ENCODE results near the gene MDP1.
A peak's percentile ranks its signal among the peaks of the same experiment; 100 is the strongest.

MDP1 gene

DNA sequence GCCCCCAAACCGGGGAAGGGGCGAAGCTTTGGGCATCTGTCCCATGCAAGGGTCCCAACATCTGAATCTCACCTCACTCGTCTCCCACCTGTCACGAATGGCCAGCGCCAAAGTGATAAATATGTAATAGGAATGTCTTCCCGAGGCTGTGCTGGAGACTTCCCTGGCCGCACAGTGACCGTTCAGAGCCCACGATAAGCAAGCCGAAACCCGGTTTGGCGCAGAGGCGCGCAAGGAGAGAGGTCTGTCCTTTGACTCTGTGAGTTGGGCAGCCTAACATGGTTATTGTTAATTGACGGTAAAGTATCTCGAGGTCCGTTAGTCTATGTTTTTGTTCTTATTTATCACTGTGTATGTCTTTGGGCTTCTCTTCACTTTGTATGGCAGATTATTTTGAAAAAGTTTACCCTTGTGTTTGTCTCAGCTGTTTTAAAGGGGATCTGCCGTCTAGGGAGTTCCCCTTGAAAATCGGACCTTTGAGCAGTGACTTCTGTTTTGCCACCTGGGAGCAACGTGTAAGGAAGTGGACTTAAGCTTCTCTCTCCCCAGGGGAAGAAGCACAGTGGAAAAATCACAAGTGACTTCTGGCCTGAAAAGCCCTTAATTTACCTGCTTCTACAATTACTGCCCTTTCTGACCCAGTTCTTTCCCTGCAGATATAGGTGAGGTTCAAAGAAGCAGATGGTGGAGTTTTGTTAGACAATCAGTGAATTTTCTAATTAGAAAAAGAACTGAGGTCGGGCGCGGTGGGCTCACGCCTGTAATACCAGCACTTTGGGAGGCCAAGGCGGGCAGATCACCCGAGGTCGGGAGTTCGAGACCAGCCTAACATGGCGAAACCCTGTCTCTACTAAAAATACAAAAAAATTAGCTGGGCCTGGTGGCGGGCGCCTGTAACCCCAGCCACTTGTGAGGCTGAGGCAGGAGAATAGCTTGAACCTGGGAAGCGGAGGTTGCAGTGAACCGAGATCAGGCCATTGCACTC is 19.5 kb downstream of the MDP1 start:
- peak; percentile 37 for DNase-seq

DNA sequence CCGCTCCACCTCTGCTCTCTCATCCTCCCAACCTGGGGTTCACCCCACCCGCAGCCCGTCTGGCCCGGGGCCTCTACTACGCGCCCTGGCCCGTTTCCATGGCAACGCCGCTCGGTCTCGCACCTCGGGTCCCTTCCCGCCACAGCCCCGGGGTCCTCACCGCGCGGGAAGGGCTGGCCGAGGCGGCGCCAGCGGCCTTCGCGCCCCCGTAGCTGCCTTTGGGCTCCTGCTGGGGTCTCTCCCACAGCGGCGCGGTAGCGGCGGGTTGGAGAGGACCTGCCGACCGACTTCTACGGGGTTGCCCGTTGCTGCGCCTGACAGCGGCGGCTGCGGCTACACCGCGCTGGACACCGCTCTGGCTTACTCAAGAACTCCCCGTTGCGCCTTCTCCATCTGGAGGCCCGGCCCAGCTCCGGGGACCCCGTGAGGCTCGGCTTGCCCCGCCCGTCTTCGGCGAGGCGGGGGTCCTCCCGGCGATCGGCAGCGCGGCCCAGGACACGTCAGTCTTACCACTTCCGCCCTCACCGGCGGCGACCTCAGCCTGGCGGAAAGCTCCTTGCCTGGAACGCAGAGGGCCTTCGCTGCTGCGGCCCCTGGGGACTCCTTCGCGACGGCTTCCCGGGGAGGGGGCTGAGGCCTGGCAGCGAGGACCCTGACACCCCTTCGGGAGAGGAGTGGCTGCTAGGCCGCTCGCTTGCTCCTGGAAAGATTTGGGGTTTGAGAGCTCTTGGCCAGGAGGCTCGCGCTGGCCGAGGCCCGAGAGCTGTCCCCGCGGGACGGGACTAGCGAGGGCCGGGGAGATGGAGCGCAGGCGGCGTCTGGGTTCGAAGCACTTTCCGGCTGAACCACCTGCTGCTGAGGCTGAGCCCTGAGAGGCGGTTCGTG is 20.4 kb downstream of the MDP1 start, which contains the start of gene TM9SF1:
Gene TM9SF1, minus strand, starts transcription at position 256 of the 885 bp plus-strand sequence. CDS start 422 bp downstream, outside the sequence.
- DNase-seq: peak; percentile 85

GRCh38 chr14:24194873-24195185 is 21.0 kb downstream of the MDP1 start:
- DNase-seq: no peak

DNA sequence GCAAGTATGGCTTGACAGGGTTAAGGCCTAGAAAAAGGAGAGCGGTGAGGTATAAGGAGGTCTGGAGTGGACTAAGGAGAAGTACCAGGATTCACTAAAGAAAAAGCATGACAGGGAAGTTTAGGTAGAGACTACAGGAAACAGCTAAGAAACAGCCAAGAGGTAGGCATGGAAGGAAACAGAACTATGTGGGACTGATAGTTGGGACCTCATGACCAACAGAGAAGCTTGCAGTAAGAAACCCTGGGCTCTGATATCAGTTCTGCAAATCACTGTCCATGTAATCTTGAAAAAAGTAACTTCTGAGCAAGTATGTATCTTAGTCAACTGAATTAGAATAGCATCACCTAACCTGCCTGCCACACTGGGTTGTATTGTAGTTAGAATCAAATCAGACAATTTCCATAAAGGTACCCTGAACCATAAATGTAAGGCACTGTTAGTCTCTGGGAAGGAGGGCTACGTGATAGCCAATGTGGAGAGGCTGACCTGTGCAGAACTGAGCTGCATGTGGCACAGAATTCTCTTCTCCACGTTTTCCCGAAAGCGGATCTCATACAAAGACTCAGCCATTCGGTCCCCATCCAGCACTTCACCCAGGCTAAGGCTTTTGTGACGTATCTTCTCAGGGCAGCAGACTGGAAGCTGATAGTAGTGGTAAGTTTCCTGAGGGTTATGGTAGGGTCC is 21.5 kb downstream of the MDP1 start:
- no peak for DNase-seq

DNA sequence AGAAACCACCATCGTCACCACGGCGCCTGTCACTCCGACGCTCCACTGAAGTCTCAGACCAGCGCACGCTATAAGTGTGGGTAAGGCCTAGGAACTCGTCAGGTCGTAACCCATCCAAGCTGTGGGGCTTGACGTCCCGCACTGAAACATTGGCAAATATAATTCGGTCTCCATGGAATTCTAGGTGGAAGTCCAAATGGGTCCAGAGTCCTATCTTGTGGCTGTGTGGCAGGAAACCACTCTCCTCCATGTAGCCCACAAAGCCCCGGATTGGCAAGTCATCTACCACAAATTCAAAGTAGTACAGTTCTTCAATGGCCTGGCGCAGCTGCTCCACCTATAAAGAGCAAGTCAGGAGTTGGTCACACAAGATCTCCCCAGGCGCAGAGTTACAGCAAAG is 22.9 kb downstream of the MDP1 start:
- DNase-seq: no peak

GRCh38 chr14:24190416-24190815 is 25.4 kb downstream of the MDP1 start:
- DNase-seq: no peak

GRCh38 chr14:24189460-24189859 is 26.4 kb downstream of the MDP1 start:
- DNase-seq: no peak

- DNase-seq: no peak
These were observed 26.8 kb downstream of the MDP1 start for GRCh38 chr14:24189059-24189375.

- DNase-seq: peak; percentile 97
These were observed 27.4 kb downstream of the MDP1 start, which contains the start of gene IPO4 for GRCh38 chr14:24188251-24189058. Gene IPO4 (minus strand): TSS chr14:24188816. CDS start chr14:24188787, 29 bp downstream.

DNA sequence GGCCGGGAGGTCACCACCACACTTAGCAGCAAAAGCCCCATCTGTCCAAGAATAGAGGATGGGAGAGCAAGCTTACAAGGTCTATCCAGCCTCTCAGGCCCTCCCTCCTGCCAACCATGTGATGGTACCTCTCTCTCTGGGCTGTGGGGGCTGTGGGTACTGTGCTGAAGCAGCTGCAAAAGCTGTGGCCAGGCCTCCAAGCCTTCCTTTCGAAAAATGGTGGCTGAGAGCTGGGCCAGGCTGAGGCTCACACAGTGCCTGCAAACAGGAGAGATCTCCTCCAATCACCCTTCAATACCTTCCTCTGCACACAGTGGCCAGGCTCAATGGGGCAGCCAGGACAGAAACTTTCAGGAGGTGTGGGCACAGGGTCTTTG is 28.3 kb downstream of the MDP1 start:
- no peak for DNase-seq

DNA sequence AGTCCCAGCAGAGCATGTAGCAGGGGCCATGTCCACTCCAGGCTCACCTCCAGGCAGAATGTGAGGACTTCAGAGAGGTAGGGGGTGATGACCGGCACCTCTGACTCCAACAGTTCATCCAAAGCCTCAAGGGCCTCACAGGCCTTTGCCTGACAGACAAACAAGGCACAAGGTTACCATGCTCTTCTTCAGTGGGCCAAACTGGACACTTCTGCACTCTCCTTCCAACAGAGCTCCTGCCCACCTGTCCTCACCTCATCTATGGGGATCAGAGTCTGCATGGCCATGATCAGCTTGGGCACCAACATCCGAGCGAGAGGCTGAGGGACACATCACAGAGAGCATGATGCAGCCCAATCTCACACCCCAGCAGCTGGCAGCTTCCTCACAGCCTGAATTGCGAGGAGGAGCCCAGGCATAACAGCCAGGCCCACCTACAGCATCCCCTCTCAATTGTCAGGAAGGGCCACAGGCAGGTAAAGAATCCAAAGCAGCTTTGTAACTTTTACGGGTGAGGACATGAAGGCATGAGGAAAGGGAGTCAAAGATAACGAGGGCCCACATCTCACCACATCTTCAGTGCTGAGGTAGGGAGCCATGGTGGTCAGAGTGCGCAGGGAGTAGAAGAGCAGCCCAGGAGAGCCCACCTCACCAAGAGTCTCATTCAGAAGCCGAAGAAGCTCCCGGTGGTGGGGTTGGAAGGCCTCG is 28.9 kb downstream of the MDP1 start:
- no peak for DNase-seq

GRCh38 chr14:24185741-24186140 is 30.1 kb downstream of the MDP1 start:
- DNase-seq: no peak

DNA sequence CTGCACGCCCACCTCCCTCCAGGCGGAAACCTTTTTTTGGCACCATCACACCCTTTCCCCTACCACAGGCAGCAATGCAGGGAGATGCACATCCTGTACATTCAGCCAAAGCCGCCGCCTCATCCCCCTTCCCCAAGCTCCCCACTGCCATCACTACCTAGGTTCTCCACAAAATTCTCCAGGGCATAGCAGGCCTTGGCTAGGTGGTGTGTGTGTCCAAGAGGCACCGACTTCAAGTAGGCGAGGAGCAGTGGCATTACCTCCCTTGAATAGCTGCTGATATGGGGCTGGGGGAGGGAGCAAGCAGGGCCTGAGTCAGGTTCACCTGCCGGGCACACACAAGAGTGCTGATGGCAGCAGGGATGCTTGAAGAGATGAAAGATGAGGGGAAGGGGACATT is 30.8 kb downstream of the MDP1 start:
- no peak for DNase-seq

- no peak for DNase-seq
These were observed 31.5 kb downstream of the MDP1 start for GRCh38 chr14:24184104-24184970.

GRCh38 chr14:24183014-24183481 is 32.8 kb downstream of the MDP1 start:
- no peak for DNase-seq

GRCh38 chr14:24182110-24182882 is 33.6 kb downstream of the MDP1 start:
- DNase-seq: no peak

- DNase-seq: no peak
These were observed 34.3 kb downstream of the MDP1 start for GRCh38 chr14:24181371-24182077.

DNA sequence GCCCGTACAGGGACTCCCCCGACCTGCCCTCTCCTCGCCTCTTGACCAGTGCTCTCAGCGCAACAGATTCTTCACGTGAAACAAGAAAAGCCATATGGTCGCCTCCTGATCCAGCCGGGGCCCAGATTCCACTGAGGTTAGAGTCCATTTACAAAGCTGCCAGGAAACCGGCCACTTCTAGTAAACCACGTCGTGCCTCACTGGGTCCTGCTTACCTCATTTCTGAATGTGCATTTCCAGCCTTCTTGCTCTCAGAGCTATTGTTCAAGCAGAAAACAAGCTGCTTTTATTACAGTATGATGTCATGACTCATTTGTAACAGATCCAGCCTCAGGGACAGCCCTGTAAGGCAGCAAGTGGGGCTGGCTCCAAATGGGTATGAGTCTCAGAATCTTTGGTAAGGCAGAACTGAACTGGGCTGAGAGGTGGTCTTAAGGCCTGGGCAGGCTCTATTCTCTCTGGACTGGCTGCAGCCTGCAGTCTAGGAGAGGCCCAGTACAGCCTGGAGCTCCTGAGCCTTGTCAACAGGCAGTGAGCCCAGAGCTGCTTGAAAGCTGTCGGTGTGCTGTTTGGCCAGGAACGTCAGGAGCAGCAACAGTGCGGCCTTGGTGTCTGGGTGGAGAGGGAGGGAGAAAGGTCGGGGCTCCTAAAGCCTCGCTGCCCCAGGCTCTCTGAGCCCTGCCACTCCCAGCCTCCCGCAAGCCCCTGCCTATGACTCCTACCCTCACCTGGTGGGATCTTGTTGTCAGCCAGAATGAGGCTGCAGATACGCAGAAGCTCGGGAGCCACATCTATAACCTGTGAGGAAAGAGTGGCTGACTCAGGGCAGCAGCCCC is 35.7 kb downstream of the MDP1 start:
- DNase-seq: no peak
